ENCODE data around the gene LYST. TPM values are rescaled to one million over a fixed set of nuclear protein-coding genes. Genes with fewer than 3 reads are reported as not detected.

Gene LYST
- total and polyA plus RNA-seq, 2 of the 8 experiments (the other 6 are each of a cell fraction or from before 2014, with no cell fraction given), result 0.29 to 0.58 TPM

- TF ChIP-seq, protein P1, sequence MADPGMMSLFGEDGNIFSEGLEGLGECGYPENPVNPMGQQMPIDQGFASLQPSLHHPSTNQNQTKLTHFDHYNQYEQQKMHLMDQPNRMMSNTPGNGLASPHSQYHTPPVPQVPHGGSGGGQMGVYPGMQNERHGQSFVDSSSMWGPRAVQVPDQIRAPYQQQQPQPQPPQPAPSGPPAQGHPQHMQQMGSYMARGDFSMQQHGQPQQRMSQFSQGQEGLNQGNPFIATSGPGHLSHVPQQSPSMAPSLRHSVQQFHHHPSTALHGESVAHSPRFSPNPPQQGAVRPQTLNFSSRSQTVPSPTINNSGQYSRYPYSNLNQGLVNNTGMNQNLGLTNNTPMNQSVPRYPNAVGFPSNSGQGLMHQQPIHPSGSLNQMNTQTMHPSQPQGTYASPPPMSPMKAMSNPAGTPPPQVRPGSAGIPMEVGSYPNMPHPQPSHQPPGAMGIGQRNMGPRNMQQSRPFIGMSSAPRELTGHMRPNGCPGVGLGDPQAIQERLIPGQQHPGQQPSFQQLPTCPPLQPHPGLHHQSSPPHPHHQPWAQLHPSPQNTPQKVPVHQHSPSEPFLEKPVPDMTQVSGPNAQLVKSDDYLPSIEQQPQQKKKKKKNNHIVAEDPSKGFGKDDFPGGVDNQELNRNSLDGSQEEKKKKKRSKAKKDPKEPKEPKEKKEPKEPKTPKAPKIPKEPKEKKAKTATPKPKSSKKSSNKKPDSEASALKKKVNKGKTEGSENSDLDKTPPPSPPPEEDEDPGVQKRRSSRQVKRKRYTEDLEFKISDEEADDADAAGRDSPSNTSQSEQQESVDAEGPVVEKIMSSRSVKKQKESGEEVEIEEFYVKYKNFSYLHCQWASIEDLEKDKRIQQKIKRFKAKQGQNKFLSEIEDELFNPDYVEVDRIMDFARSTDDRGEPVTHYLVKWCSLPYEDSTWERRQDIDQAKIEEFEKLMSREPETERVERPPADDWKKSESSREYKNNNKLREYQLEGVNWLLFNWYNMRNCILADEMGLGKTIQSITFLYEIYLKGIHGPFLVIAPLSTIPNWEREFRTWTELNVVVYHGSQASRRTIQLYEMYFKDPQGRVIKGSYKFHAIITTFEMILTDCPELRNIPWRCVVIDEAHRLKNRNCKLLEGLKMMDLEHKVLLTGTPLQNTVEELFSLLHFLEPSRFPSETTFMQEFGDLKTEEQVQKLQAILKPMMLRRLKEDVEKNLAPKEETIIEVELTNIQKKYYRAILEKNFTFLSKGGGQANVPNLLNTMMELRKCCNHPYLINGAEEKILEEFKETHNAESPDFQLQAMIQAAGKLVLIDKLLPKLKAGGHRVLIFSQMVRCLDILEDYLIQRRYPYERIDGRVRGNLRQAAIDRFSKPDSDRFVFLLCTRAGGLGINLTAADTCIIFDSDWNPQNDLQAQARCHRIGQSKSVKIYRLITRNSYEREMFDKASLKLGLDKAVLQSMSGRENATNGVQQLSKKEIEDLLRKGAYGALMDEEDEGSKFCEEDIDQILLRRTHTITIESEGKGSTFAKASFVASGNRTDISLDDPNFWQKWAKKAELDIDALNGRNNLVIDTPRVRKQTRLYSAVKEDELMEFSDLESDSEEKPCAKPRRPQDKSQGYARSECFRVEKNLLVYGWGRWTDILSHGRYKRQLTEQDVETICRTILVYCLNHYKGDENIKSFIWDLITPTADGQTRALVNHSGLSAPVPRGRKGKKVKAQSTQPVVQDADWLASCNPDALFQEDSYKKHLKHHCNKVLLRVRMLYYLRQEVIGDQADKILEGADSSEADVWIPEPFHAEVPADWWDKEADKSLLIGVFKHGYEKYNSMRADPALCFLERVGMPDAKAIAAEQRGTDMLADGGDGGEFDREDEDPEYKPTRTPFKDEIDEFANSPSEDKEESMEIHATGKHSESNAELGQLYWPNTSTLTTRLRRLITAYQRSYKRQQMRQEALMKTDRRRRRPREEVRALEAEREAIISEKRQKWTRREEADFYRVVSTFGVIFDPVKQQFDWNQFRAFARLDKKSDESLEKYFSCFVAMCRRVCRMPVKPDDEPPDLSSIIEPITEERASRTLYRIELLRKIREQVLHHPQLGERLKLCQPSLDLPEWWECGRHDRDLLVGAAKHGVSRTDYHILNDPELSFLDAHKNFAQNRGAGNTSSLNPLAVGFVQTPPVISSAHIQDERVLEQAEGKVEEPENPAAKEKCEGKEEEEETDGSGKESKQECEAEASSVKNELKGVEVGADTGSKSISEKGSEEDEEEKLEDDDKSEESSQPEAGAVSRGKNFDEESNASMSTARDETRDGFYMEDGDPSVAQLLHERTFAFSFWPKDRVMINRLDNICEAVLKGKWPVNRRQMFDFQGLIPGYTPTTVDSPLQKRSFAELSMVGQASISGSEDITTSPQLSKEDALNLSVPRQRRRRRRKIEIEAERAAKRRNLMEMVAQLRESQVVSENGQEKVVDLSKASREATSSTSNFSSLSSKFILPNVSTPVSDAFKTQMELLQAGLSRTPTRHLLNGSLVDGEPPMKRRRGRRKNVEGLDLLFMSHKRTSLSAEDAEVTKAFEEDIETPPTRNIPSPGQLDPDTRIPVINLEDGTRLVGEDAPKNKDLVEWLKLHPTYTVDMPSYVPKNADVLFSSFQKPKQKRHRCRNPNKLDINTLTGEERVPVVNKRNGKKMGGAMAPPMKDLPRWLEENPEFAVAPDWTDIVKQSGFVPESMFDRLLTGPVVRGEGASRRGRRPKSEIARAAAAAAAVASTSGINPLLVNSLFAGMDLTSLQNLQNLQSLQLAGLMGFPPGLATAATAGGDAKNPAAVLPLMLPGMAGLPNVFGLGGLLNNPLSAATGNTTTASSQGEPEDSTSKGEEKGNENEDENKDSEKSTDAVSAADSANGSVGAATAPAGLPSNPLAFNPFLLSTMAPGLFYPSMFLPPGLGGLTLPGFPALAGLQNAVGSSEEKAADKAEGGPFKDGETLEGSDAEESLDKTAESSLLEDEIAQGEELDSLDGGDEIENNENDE (IDR thresholded peaks at IDR 0.05; ENCODE audit: insufficient replicate concordance, low read length), result no peak
- TF ChIP-seq RFX5 (IDR thresholded peaks at IDR 0.05; ENCODE audit: borderline replicate concordance, low read depth, low read length), result no peak
- no peak for TF ChIP-seq RBBP5 (IDR thresholded peaks at IDR 0.05; ENCODE audit: borderline replicate concordance, low read depth, low read length)
- no peak for TF ChIP-seq ZNF274 (IDR thresholded peaks at IDR 0.05; ENCODE audit: borderline replicate concordance, extremely low read depth, low read length)
- TF ChIP-seq, protein P2, sequence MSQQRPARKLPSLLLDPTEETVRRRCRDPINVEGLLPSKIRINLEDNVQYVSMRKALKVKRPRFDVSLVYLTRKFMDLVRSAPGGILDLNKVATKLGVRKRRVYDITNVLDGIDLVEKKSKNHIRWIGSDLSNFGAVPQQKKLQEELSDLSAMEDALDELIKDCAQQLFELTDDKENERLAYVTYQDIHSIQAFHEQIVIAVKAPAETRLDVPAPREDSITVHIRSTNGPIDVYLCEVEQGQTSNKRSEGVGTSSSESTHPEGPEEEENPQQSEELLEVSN (IDR thresholded peaks at IDR 0.05), result no peak
- TF ChIP-seq CREB1 (IDR thresholded peaks at IDR 0.05), result no peak
- no peak for TF ChIP-seq SAP30 (IDR thresholded peaks at IDR 0.05; ENCODE audit: insufficient read depth, insufficient replicate concordance, low read length)
- no peak for TF ChIP-seq SUZ12 (IDR thresholded peaks at IDR 0.05; ENCODE audit: low read length)
Observed at GRCh38 chr1:235712812-235713211, 153.9 kb downstream of the LYST start (continued).

Data from H1 (cell line).